ENCODE measurements around the gene UBAC2.
"Not testable (repeated sequence)": the region's sequence is repeated elsewhere in the genome, so short reads cannot be mapped to it uniquely, and the experiment has no call there.

Gene UBAC2

DNA sequence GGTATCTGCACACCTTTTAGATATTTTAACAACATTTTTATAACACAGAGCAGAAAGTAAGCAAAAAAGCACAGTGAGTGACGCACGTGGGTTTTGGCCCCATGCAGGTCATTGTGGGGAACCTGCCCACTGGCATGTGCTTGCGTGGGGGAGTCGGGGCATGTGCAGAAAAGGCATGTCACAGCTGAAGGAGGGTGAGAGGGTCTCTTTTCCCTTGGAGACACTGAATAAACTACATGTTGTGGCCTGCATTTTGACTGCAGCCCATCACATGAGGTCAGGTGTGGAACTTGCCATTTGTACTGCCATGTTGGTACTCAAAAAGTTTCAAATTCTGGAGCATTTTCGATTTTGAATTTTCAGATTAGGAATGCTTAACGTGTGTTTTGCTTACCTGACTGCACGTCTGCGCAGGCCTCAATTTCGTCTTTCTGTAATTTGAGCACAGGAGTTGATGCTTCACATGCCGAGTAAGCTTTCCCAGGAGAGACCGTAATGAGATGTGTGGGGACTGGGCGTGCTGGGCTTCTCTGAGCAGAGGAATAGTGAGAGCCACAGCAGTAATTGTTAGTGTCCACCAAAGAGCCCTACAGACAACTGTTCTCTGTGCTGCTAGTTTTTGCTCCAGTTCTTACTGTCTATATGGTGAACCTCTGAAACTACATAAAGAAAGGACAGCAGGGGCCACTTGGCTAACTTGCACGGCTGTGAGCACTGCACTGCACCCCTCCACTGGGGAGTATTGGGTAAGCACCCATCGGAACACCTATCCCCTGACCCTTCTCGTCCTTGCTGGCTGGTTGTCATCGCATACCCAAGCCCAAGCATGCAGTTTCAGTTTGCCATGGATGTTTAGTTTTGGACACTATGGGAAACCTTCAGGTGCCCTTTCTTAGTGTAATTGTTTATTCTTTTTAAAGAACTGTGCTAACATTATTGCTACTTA, 179.5 kb downstream of the UBAC2 start:
- no peak for DNase-seq (ENCODE audit: low read depth)

DNA sequence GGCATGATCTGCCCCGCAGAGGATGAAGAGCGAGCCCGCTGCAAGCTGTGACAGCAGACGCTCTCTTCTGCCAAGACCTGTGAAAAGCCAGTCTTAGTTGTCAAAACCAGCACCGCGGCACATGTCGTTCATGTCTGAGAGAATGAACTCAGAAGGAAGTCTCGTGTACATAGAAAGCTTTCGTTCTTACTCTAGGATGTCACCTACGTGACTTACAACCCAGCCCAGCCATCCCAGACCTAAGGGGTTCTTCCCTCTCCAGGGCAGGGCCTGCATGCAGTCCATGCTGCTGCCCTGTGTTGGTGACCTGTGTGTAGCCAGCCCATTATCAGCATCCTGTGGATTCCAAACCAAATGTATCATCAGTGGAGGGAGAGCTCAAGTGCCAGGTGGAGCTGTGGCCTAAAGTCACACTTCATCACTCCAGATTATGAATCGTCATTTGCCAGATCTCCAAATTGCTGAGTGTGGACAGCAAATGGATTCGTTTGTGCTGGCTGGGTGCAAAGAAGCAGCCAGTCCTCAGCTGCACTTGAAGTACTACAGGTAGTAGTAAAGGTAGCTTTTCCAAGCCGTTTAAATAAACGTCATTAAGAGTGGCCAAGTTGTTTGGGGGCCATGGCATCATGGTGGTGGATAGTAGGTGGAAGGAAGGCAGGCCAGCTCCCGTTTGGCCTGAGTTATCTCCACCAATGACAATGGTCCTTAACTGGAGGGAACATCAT, 180.4 kb downstream of the UBAC2 start:
- DNase-seq (ENCODE audit: low read depth), result no peak

DNA sequence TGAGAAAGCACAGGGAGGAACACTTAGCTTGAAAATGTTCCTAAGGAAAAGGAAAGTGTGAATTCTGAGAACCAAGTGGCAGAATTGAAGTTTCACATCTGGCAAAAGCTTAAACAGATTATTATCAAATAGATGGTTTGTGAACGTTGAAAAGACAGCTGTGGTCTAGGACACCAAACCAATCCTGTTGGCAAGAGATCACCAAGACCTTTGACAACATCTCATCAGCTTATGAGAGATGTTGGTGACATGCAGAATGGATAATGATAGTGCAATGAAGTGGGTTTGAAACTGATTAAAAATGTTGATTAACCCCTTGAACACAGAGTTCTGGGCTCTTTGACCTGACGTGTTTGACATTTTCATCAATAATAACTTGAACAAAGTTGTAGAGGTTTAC, 181.1 kb downstream of the UBAC2 start:
- DNase-seq (ENCODE audit: low read depth), result no peak

DNA sequence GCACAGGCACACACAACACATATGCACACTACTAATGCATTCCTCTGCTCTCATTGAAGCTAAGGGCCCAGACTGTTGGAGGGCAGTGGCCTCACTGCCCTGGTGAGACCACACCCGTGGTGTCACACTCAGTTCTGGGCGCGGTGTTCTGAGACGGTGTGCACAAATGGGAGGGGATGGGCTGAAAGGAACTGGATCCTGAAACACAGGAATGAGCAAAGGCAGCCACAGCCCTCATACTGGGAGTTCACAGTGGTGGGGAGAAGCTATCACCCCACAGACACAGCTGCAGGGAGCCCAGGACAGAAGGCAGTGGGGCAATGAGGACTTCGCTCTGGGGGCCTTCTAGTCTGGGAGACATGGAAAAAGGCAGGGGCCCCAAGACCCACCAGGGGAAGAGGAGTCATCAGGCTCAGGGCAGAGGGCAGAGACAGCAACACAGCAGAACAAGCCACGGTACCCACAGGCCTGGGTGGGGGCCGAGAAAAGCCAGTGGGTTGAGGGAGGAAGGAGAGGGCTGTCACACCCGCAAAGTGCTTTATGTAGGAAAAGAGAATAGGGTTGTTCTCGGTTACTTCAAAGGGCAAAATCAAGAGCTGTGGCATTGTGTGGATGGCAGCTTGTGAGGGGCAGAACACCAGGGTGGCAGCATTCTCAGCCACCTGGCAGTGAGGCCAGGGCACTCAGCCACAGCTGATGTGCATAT, 181.9 kb downstream of the UBAC2 start:
- DNase-seq (ENCODE audit: low read depth), result no peak

DNA sequence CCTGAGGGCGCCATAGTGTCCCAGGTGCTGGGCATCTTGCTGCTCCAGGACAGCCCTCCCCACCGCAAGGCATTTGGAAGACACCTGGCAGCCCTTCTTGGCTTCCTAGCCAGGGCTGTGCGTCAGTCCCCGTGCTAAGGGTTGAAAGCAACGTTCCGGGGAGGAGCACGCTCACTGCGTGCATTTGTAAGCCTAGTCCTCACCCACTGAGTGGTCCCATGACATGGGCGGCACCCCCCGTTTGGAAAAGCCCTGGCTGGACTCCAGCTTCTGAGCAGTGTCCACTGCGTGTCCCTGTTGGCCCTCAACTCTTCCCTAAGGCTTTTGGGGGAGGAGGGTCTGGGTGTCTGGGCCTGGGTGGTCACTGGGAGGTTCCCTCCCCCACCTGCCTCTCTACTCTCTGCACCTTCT, 182.9 kb downstream of the UBAC2 start:
- DNase-seq (ENCODE audit: low read depth), result no peak

DNA sequence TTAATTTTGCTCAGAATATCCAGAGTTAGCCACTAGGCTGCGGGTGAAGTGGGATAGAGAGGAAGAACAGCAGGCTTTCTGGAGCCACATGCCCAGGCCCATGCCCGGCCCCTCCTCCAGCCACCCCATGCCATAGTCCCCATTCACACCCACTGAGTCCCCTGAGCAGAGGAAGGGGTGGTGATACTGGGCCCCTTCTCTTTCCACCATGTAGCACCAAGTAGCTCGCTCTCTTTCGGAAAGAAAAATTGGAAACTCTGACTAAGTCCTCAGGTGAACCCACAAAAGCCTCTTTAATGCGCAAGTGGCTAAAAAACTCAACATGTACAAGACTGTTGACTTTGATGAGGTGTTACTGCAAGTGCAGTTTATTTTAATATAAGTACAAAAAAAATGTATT, 183.3 kb downstream of the UBAC2 start:
- DNase-seq (ENCODE audit: low read depth), result no peak

DNA sequence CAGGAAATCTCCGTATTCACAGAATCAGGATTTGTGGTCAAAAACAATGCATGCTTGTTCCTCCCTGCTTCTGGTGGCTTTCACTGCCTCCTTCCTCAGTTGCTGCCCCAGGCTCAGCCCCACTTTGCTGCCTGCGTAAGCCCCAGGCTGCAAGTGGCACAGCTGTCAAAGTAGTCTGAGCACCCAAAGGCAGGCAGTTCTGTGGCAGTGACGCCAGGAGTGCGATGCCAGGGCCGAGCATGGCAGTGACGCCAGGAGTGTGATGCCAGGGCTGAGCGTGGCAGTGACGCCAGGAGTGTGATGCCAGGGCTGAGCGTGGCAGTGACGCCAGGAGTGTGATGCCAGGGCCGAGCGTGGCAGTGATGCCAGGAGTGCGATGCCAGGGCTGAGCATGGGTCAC, 183.8 kb downstream of the UBAC2 start:
- no peak for DNase-seq (ENCODE audit: low read depth)

DNA sequence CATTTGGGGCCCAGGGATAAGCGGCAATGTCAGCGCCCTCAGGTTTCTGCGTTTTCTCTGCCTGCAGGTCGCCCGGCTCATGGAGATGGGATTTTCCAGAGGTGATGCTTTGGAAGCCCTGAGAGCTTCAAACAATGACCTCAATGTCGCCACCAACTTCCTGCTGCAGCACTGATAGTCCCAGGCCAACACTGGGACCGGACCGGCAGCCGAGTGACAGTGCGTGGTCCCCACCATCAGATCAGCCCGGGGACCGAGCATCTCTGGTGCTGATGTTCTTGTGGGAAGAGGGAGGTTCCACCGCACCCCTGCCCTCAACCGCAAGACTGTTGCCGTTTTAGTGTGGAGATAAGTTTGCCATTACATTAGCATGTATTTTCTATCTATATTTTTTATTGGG, 184.5 kb downstream of the UBAC2 start:
- DNase-seq (ENCODE audit: low read depth), result no peak

DNA sequence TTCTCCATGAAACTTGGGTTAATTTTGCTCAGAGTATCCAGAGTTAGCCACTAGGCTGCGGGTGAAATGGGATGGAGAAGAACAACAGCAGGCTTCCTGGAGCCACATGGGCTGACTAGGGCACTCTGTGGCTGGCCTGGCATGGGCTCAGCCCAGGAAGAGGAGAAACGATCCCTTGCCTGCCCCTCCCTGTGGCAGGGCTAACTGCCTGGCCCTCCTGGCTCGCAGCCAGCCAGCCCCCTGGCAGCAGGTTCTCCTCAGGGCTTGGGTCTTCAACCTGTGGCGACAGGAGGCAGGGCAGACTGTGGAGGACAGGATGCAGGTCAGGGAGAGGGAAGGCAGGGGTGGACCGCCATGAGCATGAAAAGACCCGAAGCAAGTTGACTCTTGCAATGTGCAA, 185.3 kb downstream of the UBAC2 start:
- DNase-seq (ENCODE audit: low read depth), result no peak

DNA sequence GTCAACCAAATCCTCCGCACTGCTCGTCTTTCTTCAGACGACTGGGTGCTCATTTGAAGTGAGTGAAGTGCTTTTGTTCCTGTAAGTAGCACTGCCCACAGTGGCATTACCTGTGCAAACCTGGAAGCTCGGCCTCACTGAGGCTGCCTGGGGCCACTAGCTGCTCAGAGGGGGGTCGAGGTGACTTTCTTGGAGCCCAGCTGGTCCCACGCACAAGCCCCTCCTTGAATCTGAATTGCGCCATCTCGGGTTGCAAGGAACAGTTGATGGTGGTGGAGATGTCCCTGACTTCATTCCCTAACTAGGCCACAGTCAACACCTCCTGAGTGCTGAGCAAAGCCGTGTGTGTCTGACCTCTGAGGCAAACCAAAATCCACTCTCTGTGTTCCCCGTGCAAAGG, 185.8 kb downstream of the UBAC2 start:
- no peak for DNase-seq (ENCODE audit: low read depth)

DNA sequence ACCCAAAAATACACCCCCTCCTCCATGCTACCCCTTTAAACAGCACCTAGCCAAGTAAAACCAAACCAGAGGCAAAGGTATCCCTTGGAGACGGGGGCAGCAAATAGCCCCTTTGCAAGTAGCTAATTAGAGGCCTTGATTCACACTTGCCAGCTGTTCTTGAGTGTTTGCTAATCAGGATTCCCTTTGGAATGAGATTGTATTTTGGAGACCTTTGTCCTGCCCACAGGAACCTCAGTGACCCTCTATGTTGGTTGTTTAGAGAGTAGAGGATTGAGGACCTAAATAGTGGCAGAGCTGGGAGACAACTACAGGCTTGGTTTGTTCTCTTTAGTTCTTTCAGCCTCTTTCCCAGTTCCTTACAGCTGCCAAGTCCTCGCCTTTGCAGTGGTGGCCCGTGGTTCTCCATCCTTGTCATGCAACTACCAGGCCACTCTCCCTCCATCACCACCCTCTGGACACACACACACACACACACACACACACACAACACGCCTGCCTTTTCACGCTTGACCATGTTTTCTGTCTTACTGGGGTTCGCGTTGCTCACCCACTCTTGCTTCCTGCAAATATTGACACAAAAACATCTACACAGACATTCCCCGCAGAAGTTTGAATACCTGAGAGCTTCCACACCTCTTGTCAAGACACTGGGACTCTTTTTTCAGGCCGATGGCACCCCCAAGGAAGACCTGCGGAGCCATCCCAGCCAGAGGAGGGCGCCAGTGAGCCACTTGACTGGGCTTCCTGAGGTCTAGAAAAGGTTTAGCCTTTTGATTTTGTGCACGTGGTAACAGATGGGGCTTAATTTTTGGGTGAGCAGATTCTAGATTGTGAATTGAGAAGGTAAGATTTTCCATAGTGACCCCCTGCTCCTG, 186.5 kb downstream of the UBAC2 start:
- peak; percentile 77 for DNase-seq (ENCODE audit: low read depth)

DNA sequence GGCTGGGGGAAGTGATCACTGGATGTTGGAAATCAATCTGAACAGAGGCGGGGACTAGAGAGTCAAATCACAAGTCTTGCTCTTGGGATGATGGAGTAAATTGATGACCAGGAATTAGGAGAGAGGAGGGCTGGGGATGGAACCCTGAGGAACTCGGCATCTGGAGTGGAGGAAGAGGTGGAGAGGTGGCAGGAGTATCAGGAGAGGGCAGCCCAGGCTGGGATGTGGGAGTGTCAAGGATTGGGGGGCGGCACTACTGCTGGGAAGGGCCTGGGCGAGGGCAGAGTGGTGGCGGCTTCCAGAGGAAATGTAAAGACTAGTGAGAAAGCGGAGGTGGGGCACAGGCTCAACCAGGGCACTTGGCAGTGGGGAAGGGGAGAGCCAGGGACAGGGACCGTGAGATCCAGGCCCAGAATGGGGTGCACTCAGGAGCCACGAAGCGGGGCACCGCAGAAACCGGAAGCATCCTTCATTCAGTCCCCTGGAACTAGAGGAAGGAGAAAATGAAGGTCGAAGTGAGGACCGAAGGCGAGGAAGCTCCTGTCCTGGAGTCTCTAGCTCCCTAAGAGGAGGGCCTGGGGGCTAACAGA, 187.8 kb downstream of the UBAC2 start:
- DNase-seq (ENCODE audit: low read depth), result no peak

DNA sequence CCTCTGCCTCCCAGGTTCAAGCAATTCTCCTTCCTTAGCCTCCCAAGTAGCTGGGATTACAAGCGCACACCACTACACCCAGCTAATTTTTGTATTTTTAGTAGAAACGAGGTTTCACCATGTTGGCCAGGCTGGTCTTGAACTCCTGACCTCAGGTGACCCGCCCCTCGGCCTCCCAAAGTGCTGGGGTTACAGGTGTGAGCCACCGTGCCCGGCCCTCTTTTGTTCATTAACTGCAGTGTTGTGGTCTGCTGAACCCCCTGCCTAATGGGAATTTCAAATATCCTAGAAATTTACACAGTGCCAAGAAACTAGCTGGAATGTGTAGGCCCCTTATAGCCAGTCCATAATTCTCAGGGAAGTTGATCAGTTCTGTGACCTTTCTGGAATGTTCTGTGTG, 188.4 kb downstream of the UBAC2 start:
- not testable (repeated sequence) for DNase-seq (ENCODE audit: low read depth)

DNA sequence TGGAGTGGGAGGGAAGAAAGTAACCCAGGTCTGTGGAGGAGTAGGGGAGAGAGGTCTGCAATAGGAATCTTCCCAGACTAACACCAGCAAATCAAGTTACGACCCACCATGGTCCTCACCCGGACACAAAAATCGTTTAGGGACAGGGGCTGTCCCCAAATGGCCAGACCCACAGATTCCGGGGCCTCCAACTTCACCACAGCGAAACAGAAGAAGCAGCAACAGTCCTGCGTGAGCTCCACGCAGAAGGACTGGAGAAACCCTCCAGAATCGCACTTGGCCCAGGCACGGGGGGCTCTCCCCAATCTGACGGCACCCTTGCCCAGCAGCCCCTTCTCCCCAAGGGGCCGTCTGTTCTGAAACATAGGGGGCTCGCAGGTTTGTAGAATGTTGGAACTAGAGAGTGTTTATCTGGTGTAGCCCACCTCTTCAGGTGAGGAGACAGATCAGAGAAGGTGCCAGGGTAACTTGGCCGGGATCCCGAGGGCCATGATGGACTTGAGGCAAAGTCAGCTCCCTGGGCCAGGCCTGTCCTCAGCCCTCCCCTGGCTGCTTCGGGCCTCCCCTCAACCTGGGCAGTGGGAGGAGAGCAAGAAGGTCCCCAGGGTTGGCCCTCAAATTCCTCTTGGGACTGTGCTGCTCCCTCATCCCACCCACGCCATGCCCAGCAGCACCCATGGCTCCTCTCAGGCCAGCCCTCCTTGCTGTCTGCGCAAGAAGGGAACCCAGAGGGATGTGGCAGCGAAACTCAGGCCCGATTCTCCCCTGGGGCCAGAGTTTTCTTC, 189.1 kb downstream of the UBAC2 start:
- no peak for DNase-seq (ENCODE audit: low read depth)

DNA sequence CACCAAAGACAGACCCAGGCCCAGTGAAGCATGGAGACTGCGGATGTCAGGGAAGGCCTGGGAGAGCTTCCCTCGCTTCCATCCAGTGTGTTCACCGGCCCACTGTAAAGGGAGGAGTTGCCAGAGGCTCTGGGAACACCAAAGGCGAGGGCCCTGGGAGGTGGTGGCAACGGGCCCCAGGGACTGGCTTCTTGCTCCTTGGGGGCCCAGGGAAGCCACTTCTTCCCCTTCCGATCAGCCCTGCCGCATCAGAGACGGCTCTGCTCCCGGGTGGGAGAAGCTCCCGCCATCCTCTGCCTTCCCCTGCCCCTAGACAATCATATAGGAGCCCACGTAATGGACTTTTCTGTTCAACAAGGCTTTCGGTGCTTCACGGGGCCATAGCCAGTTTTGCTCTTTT, 189.9 kb downstream of the UBAC2 start:
- no peak for DNase-seq (ENCODE audit: low read depth)

DNA sequence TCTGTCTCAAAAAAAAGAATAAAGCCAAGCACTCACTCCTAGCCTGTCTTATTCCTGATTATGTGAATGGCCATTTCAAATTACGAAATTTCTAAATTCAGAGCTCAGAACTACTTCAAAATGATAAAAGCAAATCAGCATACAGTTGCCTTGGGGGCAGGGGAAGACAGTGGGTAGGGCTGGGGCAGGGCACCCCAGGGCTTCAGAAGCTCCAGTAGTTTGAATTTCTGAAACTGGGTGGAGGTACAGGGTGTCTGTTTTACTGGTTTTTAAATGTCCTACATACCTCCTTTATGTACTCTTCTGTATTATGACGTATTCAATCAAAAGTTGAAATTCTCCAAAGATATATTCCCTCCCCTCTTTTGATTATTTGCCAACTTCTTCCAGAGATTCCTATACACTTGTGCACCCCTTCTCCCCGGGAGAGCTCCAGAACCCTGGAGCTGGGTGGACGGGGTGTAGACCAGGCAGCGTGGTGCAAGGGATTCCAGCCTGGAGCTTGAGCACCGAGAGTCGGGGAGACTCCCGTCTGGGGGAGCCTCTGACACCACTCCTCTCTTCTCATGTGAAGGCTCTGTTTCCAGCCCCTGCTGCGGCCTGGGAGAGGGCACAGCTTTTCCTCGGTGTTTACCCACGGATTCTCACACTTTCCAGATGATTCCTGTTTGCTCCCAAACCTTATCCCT, 191.3 kb downstream of the UBAC2 start:
- no peak for DNase-seq (ENCODE audit: low read depth)

DNA sequence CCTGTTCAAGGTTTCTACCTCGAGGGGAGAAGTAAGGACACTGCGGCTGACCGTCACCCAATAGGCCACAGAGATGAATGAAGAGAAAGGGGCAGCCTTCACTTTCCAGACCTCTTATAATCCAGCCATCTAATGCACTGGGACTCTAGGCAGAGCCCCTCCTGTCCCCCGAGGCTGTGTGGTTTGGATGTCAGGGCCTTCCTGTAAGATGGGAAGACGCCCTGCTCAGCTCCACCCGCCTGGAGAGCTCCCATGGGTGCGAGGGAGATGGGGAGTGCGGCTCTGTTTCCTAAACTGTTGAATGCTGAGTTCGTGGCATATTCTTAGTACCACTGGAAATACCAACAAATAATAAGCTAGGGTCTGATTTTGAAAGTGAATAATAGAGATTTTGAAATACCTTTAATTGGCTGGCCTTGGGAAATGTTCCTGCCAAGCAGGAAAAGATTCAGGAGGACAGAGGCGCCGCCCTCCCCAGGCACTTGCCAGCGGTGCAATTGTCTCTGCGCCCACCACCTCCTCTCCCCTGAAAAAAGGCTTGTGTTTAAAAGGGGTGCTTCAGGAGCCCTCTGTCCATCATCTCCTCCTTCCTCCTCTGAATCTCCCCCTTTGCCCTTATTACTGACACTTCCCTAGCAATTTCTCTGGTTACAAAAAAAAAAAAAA, 191.9 kb downstream of the UBAC2 start:
- DNase-seq (ENCODE audit: low read depth), result no peak

DNA sequence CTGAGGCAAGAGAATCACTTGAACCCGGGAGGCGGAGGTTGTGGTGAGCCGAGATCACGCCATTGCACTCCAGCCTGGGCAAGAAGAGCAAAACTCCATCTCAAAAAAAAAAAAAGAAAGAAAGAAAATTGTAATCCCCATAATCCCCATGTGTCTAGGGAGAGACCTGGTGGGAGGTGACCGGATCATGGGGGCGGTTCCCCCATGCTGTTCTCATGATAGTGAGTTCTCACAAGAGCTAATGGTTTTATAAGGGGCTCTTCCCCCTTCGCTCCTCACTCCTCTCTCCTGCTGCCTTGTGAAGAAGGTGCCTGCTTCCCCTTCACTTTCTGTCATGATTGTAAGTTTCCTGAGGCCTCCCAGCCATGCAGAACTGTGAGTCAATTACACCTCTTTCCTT, 192.7 kb downstream of the UBAC2 start:
- DNase-seq (ENCODE audit: low read depth), result not testable (repeated sequence)

All from activated T-helper 9 cell treated with anti-CD3 and anti-CD28 coated beads, Interleukin-2, amount 50 U/mL, for 16 hours (primary cell).